Fibroblast of peridontal ligament (primary cell): Measurements from ENCODE around the gene STX8.

Experiments
- DNase-seq: peaks from one replicate; pipeline ENCODE4 v3.0.0-alpha.2; 2010; ENCODE audit errors: extremely low read depth

STX8 gene

DNA sequence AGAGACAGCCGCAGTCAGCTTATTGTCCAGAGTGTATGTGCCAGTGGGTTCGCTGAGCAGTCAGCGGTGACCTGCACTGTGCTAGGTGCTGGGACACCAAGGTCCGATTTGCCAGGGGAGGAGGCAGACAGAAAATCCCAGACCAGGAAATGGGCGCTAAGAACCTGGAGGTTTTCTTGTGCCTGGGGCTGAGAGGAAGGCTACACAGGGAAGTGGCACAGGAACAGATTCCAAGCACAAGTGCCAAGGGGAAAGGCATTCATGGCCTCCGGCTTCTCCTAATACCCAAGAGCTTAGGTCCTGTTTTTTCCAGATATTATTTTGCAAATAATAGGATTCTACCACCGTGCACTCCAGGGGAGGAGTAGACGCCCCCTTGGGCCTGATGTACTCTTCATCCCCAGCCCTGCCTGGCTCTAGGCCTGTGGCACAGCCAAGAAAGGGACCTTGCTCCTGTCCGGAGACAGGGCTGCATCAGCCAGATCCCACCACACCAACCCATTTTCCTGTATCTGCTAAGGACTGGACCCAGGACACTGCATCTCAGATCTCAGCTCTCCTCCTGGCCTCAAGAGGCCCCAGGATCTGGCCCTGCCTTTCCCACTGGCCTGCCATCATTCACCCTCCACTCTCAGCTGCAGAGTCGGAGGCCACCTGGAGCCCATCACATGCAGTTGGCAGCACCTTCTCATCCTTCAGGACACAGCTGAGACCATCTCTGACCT lies 367.1 kb downstream of the STX8 start:
- DNase-seq, result no peak

DNA sequence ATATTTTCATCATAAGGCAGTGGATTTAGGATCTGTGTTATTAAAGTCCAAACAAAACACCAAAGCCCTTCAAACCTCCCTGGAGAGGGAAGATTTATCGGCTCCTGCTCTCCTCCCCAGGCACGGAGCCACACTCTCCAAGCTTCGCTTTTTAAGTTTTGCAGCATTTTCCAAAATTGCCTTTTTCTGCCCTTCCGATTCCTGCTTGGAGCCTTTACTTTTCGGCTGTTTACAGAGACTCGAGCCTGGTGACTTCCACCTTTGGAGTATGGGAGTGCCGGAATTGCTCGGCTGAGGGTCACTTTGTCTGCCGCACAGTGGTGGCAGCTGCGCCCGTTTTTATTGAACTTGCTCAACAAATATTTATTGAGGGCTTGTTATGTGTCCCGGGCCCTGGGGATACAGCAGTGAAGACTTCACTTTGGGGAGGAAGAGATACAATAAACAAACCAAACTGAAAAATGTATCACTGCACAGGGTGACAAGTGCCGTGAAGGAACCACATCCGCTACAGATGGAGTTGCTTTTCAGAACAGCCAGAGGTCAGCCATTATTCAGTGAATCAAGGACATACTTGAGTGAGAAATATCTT lies 368.8 kb downstream of the STX8 start:
- DNase-seq, result no peak

DNA sequence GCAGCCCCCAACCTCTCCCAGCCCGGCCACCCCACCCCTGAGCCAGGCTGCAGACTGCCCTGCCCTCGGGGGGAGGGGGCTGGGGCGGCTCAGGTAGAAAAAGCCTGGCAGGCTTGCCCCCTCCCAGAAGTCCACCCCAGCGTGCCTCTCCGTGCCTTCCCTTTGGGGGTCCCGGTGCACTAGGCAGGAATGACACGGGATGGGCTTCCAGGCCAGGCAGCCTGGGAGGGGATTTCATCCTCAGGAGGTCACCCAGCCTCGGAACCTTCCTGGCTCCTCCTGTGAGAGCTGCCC lies 369.3 kb downstream of the STX8 start:
- DNase-seq, result no peak

- DNase-seq, result no peak
Measured at GRCh38 chr17:9205520-9206409, 369.9 kb downstream of the STX8 start.

GRCh38 chr17:9204637-9205329 lies 370.8 kb downstream of the STX8 start:
- DNase-seq, result no peak

DNA sequence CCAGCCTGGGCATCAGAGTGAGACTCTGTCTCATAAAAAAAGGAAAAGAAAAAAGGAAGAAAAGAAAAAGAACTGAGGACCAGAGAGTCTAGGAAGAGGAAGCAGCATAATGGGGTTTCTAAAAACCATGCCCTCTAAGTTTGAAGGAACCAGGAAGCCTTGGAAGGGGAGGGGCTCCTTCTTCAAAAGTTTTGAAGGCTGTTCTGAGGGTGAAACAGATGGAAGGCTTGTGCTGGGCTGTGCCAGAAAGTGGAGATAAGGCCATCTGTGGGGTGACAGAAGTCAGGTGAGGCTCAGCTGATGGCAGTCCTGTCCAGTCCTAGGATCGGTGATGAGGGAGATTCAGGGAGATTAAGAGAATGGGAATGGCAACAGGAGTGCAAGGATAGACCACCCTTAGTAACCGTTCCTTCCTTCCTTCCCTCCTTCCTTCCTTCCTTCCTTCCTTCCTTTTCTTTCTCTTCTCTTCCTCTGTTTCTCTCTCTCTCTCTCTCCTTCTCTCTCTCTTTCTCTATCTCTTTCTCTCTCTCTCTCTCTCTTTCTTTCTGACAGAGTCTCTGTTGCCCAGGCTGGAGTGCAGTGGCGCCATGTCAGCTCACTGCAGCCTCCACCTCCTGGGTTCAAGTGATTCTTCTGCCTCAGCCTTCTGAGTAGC lies 371.7 kb downstream of the STX8 start:
- no peak for DNase-seq

- DNase-seq, result no peak
Measured at GRCh38 chr17:9202532-9202931, 373.1 kb downstream of the STX8 start.

DNA sequence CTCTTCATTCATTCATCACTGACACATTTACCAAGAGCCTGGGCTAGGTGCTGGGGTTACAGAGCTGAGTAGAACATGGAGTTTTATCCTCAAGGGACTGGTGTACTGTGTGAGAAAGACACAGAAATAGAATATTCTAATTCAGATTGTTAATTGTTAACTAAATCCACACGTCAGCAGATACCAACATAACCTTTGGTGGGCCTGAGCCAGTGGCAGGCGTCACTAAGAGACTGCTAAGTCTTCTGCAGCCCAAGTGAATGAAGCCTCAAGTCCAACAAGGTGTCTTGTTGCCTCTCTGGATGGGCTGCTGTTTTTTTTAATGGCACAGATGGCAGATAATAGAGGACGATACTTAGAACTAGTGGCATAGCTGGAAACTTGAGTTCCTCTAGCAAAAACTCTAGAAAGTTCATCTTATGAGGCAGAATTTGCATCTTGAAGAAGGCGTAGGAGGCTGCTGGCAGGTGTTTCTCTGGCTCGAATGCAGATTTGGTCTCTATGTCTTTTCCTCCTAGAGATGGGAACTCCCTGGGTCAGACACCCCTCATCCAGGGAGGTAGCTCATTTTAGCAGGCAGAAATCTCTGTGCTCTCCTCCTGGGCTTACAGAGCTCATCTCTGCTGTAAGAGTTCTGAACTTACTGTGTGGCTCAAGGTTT lies 374.8 kb downstream of the STX8 start:
- DNase-seq, result no peak
